Keratinocyte (primary cell): ENCODE data around the gene EGLN1. TPM values are rescaled to one million over a fixed set of nuclear protein-coding genes. Genes with fewer than 3 reads are reported as not detected.

Source experiments
- DNase-seq: peaks from one replicate; pipeline ENCODE4 v3.0.0-alpha.2; 2011; ENCODE audit warnings: low read depth, missing footprints, low spot score
- FAIRE-seq: peaks from 2 replicates; lab custom pipeline; 2011; peaks lifted over from hg19 to GRCh38; lab: Jason Lieb, UNC
- H2AFZ ChIP-seq: 2 replicates; pipeline ENCODE4 v1.6.0; 2012; ENCODE audit warnings: low read length, control low read depth, inconsistent platforms; ENCODE audit not compliant: control insufficient read depth
- H3K27ac ChIP-seq: 2 replicates; pipeline ENCODE4 v1.5.1; 2011; ENCODE audit warnings: low read length; ENCODE audit not compliant: control insufficient read depth, insufficient read depth
- H3K27me3 ChIP-seq: 3 replicates; pipeline ENCODE4 v1.6.0; 2011; ENCODE audit warnings: low read length; ENCODE audit not compliant: control insufficient read depth, insufficient read depth; ENCODE audit errors: extremely low read depth
- H3K36me3 ChIP-seq, 2 experiments: 2 replicates in 1 of 2; 3 replicates in 1 of 2; pipeline ENCODE4 v1.5.1; 2011; ENCODE audit warnings: low read length in 2 of 2, mild to moderate bottlenecking in 1 of 2; ENCODE audit not compliant: control insufficient read depth in 2 of 2, insufficient read depth in 2 of 2; ENCODE audit errors: extremely low read depth in 1 of 2
- H3K4me1 ChIP-seq: 3 replicates; pipeline ENCODE4 v1.5.1; 2011; ENCODE audit warnings: low read length; ENCODE audit not compliant: control insufficient read depth, insufficient read depth; ENCODE audit errors: extremely low read depth
- H3K4me2 ChIP-seq: 3 replicates; pipeline ENCODE4 v1.6.0; 2011; ENCODE audit warnings: low read depth, low read length; ENCODE audit not compliant: control insufficient read depth, insufficient read depth; ENCODE audit errors: extremely low read depth
- H3K4me3 ChIP-seq, 3 experiments: fragments of 200-600 bp in 1 of 3; sonication (generic) in 1 of 3; 2 replicates in 2 of 3; 3 replicates in 1 of 3; pipeline ENCODE4 v1.5.1; 2011 to 2016; ENCODE audit warnings: low read length in 3 of 3, mild to moderate bottlenecking in 3 of 3, control low read depth in 2 of 3, inconsistent platforms in 1 of 3, low read depth in 1 of 3, mixed read lengths in 1 of 3, mixed run types in 1 of 3, moderate library complexity in 1 of 3; ENCODE audit not compliant: control insufficient read depth in 2 of 3, insufficient read depth in 2 of 3; ENCODE audit errors: extremely low read depth in 1 of 3
- H3K79me2 ChIP-seq: 2 replicates; pipeline ENCODE4 v1.6.0; 2012; ENCODE audit warnings: low read length; ENCODE audit not compliant: control insufficient read depth, insufficient read depth
- H3K9ac ChIP-seq: 3 replicates; pipeline ENCODE4 v1.6.0; 2011; ENCODE audit warnings: low read length; ENCODE audit not compliant: control insufficient read depth, insufficient read depth; ENCODE audit errors: extremely low read depth
- H3K9me1 ChIP-seq: 3 replicates; pipeline ENCODE4 v1.6.0; 2011; ENCODE audit warnings: low read length; ENCODE audit not compliant: control insufficient read depth, insufficient read depth; ENCODE audit errors: extremely low read depth
- H3K9me3 ChIP-seq: 2 replicates; pipeline ENCODE4 v1.5.1; 2012; ENCODE audit warnings: low read depth, low read length; ENCODE audit not compliant: control insufficient read depth
- H4K20me1 ChIP-seq: 3 replicates; pipeline ENCODE4 v1.6.0; 2011; ENCODE audit warnings: low read length; ENCODE audit not compliant: control insufficient read depth, insufficient read depth; ENCODE audit errors: extremely low read depth
- CTCF ChIP-seq, 3 experiments: IDR thresholded peaks in 1 of 3; conservative IDR thresholded peaks in 1 of 3; optimal IDR thresholded peaks in 1 of 3; 2 replicates in 2 of 3; 3 replicates in 1 of 3; pipeline versions ENCODE3 to v1.5.1; 2011; ENCODE audit warnings: low read length in 3 of 3, mild to moderate bottlenecking in 3 of 3, moderate library complexity in 2 of 3, control low read depth in 1 of 3, inconsistent platforms in 1 of 3; ENCODE audit not compliant: insufficient read depth in 2 of 3; ENCODE audit errors: extremely low read depth in 1 of 3
- EZH2 ChIP-seq: IDR thresholded peaks from one replicate; pipeline ENCODE4 v1.6.1; 2012; ENCODE audit warnings: inconsistent platforms, mild to moderate bottlenecking, low read length, moderate library complexity
- dilution Hi-C: fragments of 300-500 bp; cut with MboI; formaldehyde crosslinking; loops from one replicate; pipeline ENCODE4 v1.7.0; 2020; ENCODE audit warnings: low sequenced_read_pairs; ENCODE audit not compliant: extremely low pct_ligation_motif_present
- polyA plus RNA-seq, 5 experiments: library from polyadenylated mRNA; depleted of rRNA in 3 of 5; stranded (reverse) in 3 of 5; stranded (forward) in 1 of 5; unstranded in 1 of 5; fragments of >200 nt; gene quantifications; 1 replicate in 1 of 5; 2 replicates in 3 of 5; 3 replicates in 1 of 5; pipeline versions ENCODE4 v1.2.1 to v1.2.3, GENCODE V29; 2011 to 2012; ENCODE audit warnings: missing spikeins in 2 of 5, low read depth in 1 of 5, low replicate concordance in 1 of 5

The EGLN1 gene
- polyA plus RNA-seq, 1 donor (not counting 4 experiments of a cell fraction or from before 2014, with no cell fraction given), result 34.1 TPM

- Histone ChIP-seq H3K27ac (peak overlapping the region; percentile 21), H3K9me1 (peaks cover 2% of the 10 kb centered on the region), H4K20me1 (no peaks in the 10 kb centered on the region), H2AFZ (no peak overlapping the region), H3K4me2 (peak overlapping the region; percentile 59), H3K79me2 (peaks cover 54% of the 10 kb centered on the region), H3K9me3 (no peaks in the 10 kb centered on the region), H3K36me3 (no peaks in the 10 kb centered on the region), H3K4me3 (no peak overlapping the region), H3K4me1 (peaks cover 41% of the 10 kb centered on the region), H3K9ac (no peak overlapping the region), H3K27me3 (no peaks in the 10 kb centered on the region)
- FAIRE-seq (peak; percentile 77), DNase-seq (no peak)
- no peak for TF ChIP-seq CTCF (optimal IDR thresholded peaks at IDR 0.05 in 1 of 3, IDR thresholded peaks at IDR 0.05 in 1 of 3, conservative IDR thresholded peaks at IDR 0.05 in 1 of 3; ENCODE audit: extremely low read depth in 1 of 3, insufficient read depth in 2 of 3, low read length in 3 of 3)
- TF ChIP-seq EZH2, result no peak
- dilution Hi-C loops, result no loop called here
Observed at GRCh38 chr1:231383159-231383860, 38.8 kb downstream of the EGLN1 start.

GRCh38 chr1:231382426-231382825 lies 39.7 kb downstream of the EGLN1 start:
- Histone ChIP-seq H3K4me2 (no peak overlapping the region), H3K79me2 (peaks cover 52% of the 10 kb centered on the region), H3K4me1 (peaks cover 35% of the 10 kb centered on the region), H3K36me3 (no peaks in the 10 kb centered on the region), H3K27ac (peak overlapping the region; percentile 12), H3K9me3 (no peaks in the 10 kb centered on the region), H2AFZ (no peak overlapping the region), H4K20me1 (no peaks in the 10 kb centered on the region), H3K9me1 (peaks cover 2% of the 10 kb centered on the region), H3K27me3 (no peaks in the 10 kb centered on the region), H3K4me3 (no peak overlapping the region), H3K9ac (no peak overlapping the region)
- dilution Hi-C loops, result no loop called here
- FAIRE-seq (no peak), DNase-seq (no peak)
- TF ChIP-seq EZH2, result no peak
- TF ChIP-seq CTCF (optimal IDR thresholded peaks at IDR 0.05 in 1 of 3, IDR thresholded peaks at IDR 0.05 in 1 of 3, conservative IDR thresholded peaks at IDR 0.05 in 1 of 3; ENCODE audit: extremely low read depth in 1 of 3, insufficient read depth in 2 of 3, low read length in 3 of 3), result no peak
